KBM-7 (cell line): ENCODE data around the gene SORCS2.

Source experiments
- DNase-seq: peaks from one replicate; pipeline ENCODE4 v3.0.0-alpha.2; 2015
- in situ Hi-C: fragments of 300-500 bp; cut with MboI; formaldehyde crosslinking; loops from 2 replicates; pipeline ENCODE4 v1.14.3; 2020; ENCODE audit warnings: low sequenced_read_pairs, low pct_unique_long_range_greater_than_20kb, mixed read lengths

SORCS2 gene

DNA sequence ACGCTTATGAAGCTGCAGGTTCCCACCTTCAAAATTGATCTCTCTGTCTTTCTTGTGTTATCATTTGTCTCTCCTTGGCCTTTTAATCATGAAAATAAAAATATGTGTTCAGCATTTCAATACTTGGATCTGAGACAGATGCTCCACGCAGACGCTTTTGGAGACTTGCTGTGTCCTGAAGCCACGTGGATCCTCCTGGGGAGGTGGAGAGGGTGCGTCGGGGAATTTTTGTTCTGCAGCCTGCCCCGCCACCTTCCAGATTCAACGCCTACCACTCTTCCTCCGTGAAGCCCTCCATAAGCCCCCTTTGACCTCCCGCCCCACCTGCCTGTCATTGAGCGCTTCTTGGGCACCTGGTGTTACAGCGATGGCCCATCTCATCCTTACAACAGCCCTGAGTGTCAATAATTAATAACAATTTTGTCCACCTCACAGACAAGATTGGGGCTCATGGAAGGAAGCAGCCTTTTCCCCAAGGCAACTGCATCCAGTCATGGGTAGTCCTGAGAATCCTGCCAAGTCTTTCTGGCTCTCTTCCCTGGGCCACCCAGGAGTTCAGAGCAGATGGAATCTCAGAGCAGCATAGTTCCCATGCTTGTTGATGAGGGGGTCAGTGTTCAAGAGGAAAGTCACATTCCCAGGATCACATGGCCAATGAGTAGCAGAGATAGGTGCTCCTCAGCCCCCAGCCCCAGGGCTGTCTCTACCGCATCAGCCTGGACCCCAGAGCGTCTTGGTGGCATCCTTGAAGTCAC, 415.0 kb downstream of the SORCS2 start:
- in situ Hi-C loops = no loop called here

DNA sequence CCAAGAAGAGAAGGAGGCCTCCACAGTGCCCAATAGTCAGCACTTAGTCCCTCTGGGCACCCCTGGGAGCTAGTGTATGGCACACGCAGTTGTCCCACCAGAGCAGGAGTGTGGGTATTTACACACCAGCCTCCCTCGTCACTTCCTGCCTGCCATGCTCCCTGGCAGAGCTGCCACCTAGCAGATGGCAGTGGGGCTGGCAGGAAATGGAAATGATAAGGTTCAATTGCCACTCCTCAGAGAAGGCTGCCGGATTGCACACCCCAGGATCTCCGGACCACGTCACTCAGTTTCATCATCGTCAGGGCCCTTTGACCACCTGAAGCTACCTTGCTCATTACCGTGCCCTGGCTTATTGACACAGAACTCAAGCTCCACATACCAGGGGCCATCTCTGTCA, 415.7 kb downstream of the SORCS2 start:
- in situ Hi-C loops = no loop called here
- DNase-seq = no peak

More for the DNA sequence above, 415.0 kb downstream of the SORCS2 start:
- no peak for DNase-seq

DNA sequence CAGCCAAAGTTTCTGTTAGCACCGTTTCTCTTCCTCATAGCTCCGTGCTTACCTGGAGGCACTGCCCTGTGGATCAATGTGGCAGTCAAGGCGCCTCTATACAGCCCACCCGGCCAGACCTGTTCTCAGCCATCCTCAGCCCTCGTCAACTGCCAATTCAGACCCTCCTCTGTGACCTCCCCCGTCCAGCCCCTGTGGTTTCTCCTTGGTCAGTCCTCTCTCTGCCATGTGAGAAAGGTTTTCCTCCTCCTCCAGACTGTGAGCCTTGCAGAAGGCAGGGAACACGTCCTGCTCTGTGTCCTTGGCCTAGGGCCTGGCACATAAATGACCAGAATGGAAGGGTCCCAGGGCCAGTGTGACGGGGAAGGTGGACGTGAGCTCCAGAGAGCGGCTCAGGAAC, 417.0 kb downstream of the SORCS2 start:
- DNase-seq = no peak
- in situ Hi-C loops = no loop called here

- in situ Hi-C loops = no loop called here
- no peak for DNase-seq
These were observed 417.8 kb downstream of the SORCS2 start for GRCh38 chr4:7610022-7610670.

- DNase-seq = no peak
- in situ Hi-C loops = no loop called here
These were observed 418.5 kb downstream of the SORCS2 start for GRCh38 chr4:7610841-7611240.

DNA sequence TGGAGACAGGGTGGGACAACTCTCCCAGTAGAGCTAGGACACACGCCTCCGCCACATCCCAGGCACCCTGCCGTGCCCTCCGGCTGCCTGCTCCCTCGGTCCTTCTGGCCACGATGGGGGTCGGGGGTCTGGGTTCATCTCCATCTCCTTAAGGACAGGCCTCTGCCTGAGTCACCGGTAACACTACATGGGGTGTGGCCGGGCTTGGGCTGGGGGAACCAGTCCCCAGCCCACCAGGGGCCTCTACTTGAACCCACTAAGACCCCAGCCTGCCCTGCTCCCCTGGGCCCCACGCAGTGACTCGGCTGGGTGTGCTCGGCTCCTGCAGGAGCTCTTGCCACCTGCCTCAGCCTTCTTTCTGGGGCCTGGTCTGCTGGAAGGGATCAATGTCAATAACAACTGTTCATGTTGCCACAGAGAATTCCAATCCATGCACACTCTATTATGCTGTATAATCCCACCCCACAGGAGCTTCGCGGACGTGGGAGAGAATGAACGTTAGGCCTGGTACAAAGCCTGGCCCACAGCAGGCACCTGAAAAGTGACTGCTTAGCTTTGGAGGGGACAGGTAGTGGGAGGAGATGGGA, 420.1 kb downstream of the SORCS2 start:
- no peak for DNase-seq
- in situ Hi-C loops = no loop called here

GRCh38 chr4:7614350-7614949, 422.1 kb downstream of the SORCS2 start:
- in situ Hi-C loops = no loop called here
- no peak for DNase-seq

- no peak for DNase-seq
- in situ Hi-C loops = no loop called here
These were observed 423.9 kb downstream of the SORCS2 start for GRCh38 chr4:7616193-7616592.

DNA sequence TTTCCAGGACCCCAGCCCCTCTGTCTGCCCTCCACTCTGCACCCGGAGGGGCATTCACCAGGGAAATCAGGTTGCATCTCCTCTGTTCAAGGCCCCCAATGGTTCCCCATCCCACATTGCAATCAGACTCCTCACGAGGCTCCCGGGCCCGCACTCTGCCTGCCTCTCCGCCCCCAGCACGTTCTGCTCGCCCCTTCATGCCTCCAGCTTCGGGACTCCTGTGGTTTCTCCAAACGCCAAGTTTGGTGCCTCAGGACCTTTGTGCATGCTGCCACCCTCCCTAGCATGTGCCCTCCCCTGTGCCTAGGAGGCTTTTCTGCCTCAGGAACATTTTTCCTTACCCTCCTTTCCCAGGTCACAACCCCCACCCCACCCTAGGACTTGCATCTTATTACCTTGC, 426.0 kb downstream of the SORCS2 start:
- in situ Hi-C loops = no loop called here
- no peak for DNase-seq

DNA sequence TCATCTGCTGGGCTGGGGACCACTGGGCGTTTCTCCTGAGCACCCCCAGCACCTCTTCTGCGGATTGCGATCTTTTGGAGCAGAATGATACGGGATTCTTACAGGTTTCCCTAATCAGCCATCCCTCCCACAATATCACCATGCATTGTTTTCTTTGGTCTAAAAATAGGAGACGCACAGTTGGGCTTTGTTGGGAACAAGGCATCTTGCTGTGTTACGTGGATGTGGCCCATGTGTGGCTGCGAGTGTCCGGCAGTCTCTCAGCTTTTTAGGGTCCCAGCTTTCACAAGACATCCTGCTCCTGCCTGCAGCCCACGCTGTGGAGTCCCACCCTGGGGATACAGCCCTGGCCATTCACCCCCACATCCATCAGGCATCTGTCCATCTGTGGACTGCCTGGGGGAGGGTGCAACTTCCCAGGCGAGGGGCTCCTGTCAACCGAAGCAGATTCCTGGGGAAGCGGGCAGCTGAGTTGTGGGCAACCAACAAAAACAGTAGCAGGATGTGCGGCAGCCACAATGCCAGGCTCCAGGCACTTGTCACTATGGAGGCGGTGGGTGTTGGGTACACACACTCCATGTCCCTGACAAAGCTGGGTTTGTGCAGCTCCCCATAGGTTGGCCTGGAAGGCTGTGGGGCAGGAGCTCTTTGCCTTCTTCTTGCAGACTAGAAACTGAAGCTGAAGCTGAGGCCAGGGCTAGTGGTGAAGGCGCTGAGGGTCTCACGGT, 427.9 kb downstream of the SORCS2 start:
- in situ Hi-C loops = no loop called here
- no peak for DNase-seq

DNA sequence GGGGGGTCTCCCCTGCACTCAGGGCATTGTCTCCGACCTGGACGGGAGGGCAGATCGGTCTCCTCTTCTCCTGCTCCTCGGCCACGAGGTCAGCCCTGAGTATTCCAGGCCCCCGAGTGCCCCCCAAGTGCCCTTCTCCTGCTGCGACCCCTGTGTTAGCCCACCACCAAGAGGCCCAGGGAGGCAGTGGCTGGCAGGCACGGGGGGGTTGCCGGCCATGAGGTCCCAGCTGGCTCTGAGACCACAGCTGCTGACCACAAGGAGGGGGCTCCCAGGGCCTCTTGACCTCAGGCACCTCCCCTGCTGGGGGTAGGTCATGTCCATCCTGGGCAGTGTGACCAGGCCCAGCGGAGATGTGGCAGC, 428.5 kb downstream of the SORCS2 start:
- in situ Hi-C loops = no loop called here
- no peak for DNase-seq

DNA sequence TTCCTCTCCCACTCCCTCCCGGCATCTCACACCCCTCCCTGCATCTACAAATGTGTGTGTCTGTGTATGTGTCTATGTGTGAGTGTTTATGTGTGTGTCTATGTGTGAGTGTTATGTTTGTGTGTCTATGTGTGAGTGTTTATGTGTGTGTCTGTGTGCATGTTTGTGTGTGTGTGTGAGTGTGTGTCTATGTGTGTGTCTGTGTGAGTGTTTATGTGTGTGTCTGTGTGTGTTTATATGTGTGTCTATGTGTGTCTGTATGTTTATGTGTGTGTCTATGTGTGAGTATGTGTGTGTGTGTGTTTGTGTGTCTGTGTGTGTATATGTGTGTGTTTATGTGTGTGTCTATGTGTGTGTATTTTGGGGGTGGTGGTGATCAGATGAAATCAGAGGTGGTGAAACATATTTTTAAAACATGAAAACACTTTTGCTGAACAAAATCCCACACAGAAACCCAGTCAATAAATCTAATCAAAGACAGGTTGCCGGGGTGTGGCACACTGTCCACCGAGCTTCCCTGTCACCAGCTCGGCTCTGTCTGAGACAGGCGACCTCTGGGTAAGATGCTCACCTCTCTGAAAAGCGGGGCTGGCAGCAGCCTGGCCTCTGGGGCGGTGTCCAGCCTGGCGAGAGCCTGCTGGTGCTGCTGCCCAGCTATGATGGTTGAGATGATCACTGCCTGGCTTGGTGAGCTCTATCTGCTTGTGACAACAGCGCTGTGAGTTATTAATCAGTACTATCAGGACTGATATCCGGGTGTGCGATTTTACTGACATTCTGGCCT, 429.1 kb downstream of the SORCS2 start:
- in situ Hi-C loops = no loop called here
- no peak for DNase-seq

DNA sequence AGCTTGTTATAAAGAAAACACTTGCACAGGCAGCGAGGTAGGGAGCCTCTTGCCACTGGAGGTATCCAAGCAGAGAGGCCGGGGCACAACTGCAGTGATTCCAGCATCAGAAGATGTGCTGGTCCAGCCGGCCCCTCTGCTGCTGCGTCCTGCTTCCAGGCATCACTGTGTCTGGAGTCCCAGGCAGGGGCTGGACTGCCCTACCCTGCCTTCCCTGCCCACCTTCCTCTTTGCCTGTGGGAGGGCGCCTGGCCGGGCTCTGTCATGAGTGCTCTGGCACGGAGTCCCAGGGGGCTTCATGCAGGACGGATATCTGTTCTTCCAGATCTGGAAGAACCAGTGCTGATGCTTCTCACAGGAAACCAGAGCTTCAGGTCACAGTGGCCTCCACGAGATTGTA, 430.0 kb downstream of the SORCS2 start:
- in situ Hi-C loops = no loop called here

DNA sequence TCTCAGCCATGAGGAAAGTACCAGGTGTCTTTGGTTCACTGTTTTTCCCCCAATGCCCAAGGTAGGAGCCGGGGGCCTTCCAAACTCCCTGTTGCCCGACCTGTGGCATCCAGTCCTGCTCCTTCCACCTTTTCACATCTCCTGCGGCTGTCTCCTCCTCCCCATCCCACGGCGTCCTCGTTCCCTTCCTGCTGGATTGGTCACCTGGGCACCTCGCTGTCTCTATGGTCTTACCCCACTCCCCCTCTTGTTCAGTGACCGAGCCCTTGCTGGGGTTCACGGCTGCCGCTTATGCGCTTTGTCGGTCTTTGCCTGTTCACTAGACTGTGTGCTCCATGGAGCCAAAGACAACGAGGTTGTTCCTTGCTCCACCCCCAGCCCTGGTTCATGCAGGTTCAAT, 431.1 kb downstream of the SORCS2 start:
- in situ Hi-C loops = no loop called here
- DNase-seq = no peak

More for the DNA sequence above, 430.0 kb downstream of the SORCS2 start:
- no peak for DNase-seq

DNA sequence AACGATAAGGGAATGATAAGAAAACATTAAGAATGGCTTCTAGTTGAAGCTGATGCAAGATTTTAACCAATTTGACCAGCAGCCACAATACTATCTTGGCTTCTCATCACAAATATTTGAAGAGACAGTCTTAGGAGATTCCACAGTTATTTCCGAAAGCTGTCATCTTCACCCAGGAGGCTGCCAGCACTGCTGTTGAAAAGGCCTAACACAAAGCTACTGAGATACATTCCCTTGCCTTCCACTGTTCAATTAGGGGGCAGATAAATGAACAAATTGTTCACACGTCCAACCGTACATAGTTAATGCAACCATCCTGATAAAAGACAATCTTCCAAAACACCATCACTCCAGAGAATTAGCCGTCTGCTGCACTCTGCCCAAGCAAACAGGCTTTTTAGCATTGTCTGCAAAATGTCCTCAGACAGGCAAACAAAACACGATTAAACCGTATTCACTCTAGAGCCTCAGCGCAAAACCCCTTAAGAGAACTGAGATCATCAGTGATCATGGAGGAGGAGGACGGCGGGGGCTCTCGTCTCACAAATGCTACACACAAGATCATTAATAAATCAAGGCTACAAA, 432.1 kb downstream of the SORCS2 start:
- in situ Hi-C loops = no loop called here
- DNase-seq = no peak

DNA sequence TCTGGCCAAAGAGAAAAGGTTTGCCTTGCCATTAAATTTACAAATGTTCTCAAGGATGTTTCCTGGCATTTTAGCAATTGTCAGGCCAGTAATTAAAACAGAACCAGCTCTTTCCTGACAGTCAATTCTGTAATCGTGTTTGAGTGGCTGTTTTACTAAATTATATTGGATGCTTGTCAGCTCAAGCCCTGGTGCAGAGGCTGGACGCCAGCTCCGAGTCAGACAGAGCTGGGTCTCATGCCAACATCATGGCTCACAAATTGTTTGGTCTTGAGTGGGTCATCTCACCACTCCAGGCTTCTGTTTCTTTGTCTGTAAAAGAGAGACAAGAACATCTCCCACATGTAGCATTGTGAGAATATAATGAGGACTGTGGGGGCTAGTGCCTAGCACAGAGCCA, 432.7 kb downstream of the SORCS2 start:
- in situ Hi-C loops = no loop called here
- DNase-seq = no peak

DNA sequence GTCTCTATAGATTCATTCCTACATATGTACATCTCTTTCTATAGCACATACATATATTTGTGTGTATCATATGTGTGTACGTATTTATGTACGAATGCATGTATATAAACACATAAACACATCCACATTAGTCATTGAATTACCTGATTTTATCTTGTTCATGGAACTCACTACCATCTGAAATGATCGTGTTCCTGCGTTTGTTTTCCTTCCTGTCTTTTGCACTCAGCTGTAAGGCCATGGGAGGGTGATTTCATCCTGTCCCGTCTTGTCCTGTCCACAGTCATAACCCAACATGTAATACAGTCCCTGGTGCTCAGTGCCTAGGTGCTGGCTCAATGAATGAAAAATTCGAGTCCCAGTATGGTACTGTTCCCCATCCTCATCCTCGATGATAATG, 434.2 kb downstream of the SORCS2 start:
- in situ Hi-C loops = no loop called here
- DNase-seq = no peak
